Stimulated activated CD4-positive, alpha-beta T cell treated with anti-CD3 and anti-CD28 coated beads, TNF-alpha, amount 100 ng/mL, for 4 hours (primary cell): ENCODE data around the gene DLK1.

Source experiments
- DNase-seq, 3 experiments: peaks; one replicate each; pipeline ENCODE4 v3.0.0-alpha.2; 2020; ENCODE audit warnings: low read depth in 3 of 3

DLK1 gene

GRCh38 chr14:100726550-100727085, at the start of gene DLK1:
TSS of gene DLK1 (plus strand) at chr14:100726892. CDS start at chr14:100727069, 177 bp downstream.
- DNase-seq: no peak

DNA sequence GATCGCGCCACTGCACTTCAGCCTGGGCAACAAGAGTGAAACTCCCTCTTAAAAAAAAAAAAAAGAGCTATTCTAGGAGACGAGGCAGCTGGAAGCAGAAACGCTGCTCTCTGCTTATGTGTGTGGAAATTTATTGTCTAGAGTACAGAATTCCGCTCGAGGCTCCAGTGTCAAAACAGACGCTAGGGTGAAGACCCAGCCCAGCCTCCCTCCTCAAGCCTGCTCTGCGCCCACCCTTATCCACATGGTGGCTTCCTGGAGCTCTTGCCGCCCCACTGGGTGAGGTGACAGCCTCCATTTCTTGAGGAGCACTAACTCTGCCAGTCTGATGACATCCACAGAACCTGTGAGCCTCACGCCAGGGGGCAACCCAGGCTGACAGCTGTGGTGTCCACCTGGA, 49.5 kb upstream of the DLK1 start:
- DNase-seq: no peak

DNA sequence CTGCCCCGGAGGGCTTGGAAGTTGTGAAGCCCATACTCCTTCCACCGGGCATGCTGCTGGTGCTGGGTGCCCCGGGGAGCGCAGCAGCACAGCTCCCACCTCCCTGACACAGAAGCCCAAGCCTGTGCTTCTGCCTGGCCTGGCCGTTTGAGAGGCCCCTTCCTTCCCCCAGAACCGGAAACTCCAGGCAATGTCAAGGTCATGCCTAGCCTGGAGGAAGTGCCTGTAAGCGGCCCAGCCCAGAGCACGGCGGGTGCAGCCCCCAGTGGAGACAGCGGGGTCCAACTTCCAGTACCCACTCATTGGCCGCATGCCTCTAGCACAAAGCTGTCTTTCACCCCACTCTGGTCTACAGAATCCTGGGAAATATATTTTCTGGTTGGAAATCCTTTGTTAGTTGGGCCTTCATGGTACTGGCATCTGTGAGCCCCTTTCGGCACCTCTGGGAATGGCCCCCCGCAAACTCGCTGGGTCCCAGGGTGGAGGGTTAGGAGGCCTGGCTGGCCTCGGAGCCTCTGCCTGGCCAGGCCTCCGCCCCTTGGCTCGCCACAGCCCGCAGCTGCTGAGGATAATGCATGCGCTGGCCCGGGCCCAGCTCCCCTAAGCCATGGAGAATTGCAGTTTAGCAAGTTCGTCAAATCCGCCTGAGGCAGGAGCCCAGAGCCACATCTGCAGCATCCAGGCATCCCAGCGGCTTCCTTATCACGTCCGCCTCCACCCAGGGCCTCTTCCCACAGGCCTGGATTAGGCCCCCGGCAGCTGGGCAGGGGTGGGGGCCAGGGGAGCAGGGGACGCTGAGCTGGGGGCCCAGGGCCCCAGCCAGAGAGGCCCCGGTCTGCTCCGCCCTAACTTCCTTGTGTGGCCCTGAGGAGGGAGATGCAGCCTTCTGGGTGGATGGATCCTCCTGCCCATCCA, 48.9 kb upstream of the DLK1 start:
- DNase-seq: no peak

GRCh38 chr14:100678469-100678828, 48.2 kb upstream of the DLK1 start:
- no peak for DNase-seq

- DNase-seq: no peak
Observed at GRCh38 chr14:100679153-100679552, 47.5 kb upstream of the DLK1 start.

- DNase-seq: no peak
Observed at GRCh38 chr14:100679707-100680438, 46.8 kb upstream of the DLK1 start.

GRCh38 chr14:100680439-100681051, 46.1 kb upstream of the DLK1 start:
- DNase-seq: no peak

DNA sequence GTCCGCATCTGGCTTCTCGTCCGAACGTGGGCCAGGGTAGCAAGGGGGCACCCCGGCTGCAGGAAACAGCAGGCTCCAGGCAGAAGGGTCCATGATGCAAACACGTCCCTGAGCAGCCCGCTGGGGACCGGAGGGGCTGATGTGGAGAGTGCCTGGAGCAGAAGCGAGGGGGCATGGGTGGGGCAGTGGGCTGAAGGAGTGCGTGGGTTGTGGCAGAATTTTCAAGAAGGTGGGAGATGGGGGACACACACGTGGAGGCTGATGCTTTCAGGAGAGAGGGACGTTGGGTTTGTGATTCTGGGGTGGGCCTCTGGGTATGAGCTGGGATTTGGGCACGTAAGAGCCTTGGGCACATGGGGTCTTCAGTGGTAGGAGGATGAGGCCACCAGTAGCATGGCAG, 45.6 kb upstream of the DLK1 start:
- no peak for DNase-seq

DNA sequence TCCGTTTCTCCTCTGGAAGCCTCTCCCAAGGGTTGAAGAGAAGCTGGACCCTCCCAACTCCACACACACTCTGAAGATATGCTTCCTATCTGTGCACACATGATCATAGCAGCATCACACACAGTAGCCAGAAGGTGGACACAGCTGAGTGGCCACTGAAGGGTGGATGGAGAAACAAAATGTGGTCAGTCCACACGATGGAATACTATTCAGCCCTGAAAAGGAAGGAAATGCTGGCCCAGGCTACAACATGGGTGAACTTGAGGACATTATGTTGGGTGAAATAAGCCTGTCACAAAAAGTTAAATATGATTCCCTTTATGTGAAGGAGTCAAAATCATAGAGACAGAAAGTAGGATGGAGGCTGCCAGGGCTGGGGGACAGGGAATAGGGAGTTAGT, 43.9 kb upstream of the DLK1 start:
- DNase-seq: no peak

DNA sequence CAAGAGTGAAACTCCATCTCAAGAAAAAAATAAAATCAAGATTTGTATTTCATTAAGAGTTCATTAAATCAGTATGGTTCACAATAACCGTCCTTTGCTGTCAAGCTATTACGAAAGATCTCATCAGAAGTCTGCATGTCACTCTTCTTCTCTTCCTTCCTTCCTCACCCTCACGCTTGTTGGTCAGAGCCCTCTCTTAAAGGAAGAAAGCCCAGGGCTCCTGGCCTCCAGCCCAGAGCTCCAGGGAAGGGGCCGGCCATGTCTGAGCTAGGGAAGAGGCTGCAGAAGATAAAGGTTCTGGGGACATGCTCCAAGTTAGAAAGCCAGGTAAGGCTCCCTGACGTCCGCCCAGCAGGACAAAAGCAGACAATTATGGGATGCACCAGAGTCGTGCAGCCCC, 43.1 kb upstream of the DLK1 start:
- DNase-seq: no peak

DNA sequence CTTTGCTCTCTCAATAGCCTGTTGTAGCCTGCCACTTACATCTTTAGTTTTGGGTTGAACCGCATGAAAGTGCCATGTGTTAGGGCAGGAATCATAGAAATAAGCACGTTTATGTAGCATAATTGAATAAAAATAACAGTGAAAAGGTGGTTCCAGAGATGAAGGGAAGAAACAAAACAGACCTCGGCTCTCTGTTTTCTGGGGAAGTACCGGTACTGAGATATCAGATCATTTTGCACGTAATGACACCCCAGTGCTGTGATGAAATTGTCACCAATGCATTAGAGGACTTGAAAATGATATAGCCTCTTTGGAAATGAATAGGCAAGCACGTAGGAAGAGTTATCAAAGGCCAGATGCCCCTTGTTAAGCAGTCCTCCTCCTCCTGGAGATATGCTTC, 42.5 kb upstream of the DLK1 start:
- DNase-seq: no peak

- DNase-seq: no peak
Observed at GRCh38 chr14:100684961-100685360, 41.7 kb upstream of the DLK1 start.

- DNase-seq: no peak
Observed at GRCh38 chr14:100686858-100687257, 39.8 kb upstream of the DLK1 start.

GRCh38 chr14:100687386-100687785, 39.3 kb upstream of the DLK1 start:
- no peak for DNase-seq

- DNase-seq: no peak
Observed at GRCh38 chr14:100688051-100688450, 38.6 kb upstream of the DLK1 start.

- no peak for DNase-seq
Observed at GRCh38 chr14:100688598-100689461, 37.9 kb upstream of the DLK1 start.

DNA sequence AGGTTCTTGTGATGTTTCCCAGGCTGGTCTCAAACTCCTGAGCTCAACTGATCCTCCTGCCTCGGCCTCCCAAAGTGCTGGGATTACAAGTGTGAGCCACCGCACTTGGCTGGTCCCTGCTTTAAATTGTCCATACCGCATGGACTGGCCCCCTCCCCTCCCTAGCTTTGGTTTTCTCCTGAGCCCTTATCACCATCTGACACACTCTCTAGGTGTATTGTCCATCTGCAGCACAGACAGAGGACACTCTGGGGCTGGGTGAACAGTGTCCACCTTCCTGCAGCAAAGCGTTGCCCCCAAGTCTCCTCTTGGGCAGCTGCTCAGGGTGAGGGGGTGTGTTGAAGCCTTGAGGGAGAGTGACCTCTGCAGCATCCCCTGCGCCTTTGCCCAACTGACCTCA, 36.0 kb upstream of the DLK1 start:
- DNase-seq: no peak

DNA sequence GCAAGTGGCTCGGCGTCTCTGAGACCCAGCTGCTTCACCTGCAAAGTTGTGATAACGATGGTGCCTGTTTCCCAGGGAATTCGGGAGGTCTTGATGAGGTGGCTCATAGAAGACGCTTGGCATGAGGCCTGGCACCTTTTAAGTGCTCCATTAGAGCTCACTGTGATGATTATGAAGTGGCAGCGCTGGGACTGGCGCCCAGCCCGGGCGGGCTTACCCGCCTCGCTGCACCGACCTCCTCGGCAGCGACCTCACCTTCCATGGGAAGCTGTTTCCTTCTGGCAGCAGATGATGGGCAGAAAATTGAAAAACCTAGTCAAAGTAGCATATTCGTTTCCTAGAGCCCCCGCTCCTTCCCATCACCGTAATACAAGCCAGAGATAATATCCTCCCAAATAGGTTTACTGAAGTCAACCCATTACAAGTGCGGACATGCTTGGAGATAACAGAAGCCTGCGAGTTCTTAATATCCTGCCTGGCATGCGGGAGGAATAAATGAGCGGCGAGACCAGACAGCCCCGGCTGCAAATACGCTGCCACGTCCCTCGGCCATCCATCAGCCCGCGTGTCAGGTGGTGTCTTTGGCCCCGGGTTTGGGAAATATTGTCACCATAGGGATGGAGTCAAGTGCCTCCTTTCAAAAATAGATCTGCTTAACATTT, 35.2 kb upstream of the DLK1 start:
- DNase-seq: no peak

- DNase-seq: no peak
Observed at GRCh38 chr14:100692256-100692655, 34.4 kb upstream of the DLK1 start.

GRCh38 chr14:100692859-100693558, 33.7 kb upstream of the DLK1 start:
- DNase-seq: no peak
